GM19351 (cell line): ENCODE data around the gene MAD2L1.
A peak's percentile ranks its signal among the peaks of the same experiment; 100 is the strongest.
"Not testable (repeated sequence)": the region's sequence is repeated elsewhere in the genome, so short reads cannot be mapped to it uniquely, and the experiment has no call there.

Source experiments
- ATAC-seq: cut with Tn5 transposase; IDR thresholded peaks from one replicate; pipeline ENCODE4 v1.9.1; 2021; ENCODE audit warnings: mild to moderate bottlenecking, moderate library complexity; ENCODE audit not compliant: unreplicated experiment

Gene MAD2L1

DNA sequence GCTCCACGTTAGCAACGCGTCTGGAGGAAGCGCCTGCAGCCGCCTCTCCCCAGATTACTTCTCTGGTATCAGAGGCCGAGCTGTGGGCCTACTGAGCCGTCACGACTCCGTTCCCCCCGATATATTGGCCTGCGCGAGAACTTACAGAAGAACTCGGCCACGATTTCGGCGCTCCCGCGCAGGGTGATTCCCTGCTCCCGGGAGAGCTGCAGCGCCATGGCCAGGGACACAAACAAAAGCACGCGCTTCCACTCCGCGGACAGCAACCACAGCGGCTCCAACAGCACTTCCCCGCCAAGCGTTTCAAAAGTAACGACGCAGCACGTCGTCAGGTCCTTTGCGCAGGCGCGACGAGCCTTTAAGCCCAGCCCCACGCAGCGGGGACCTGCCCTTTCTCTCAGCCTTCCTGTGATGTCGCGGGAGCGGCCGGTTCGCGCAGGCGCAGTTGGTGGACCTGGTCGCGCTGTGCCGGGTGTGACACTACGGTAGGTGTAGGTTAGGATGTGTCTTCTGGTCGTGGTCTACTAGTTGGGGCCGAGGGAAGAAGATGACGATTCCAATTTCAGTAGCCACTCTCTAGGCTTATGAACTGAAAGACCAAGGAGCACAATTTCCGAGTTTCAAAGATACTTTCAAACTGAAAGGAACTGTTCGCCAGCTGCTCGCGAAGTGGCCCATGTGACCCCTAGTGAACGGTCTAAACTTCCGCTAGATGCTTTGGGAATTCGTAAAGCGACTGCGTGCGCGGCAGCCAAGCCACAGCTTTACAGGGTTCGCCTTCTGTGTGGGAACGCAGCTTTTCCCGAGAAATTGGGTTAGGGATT is at the start of gene MAD2L1:
Gene MAD2L1, minus strand, starts transcription at position 332 of the 824 bp plus-strand sequence. Its CDS starts 114 bp downstream, at position 218.
- peak; percentile 76 for ATAC-seq

DNA sequence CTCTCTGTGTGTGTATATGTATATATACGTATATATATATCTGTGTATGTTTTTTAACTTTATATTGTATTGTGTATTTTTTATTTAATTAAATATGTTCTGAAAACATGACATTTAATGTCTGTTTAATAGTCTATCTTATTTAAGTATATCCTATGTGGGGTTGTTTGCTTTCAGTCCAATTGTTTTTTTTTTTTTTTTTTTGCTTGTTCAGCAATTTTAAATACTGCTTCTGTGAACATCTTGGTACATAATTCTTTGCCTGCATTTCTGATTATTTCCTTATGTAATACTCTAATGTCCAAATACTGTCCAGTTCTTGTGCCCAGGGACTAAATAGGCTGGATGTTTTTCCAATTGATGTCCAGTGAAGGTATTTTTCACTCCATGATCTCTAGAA is 45.1 kb upstream of the MAD2L1 start:
- ATAC-seq = no peak

GRCh38 chr4:120109406-120109805 is 42.8 kb upstream of the MAD2L1 start:
- ATAC-seq = no peak

GRCh38 chr4:120105472-120105871 is 38.8 kb upstream of the MAD2L1 start:
- ATAC-seq = peak; percentile 98

GRCh38 chr4:120096508-120097297 is 30.1 kb upstream of the MAD2L1 start:
- no peak for ATAC-seq

DNA sequence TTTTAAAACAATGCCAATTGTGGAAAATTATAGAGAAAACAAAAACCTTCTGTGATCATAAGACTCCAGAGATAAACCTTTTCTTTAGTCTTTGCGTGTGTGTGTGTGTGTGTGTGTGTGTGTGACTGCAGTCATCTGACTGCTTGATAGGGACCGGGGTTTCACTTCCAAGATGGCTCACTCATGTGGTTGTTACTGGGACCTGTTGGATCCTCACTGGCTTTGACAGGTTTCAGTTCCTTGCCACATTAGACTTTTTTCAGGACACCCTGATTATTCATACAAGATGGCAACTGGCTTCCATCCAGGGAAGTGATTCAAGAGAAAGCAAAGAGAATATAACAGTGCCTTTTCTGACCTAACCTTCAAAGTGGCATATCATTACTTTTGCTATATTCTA is 21.9 kb upstream of the MAD2L1 start:
- ATAC-seq = no peak

GRCh38 chr4:120088066-120088465 is 21.4 kb upstream of the MAD2L1 start:
- ATAC-seq = not testable (repeated sequence)

DNA sequence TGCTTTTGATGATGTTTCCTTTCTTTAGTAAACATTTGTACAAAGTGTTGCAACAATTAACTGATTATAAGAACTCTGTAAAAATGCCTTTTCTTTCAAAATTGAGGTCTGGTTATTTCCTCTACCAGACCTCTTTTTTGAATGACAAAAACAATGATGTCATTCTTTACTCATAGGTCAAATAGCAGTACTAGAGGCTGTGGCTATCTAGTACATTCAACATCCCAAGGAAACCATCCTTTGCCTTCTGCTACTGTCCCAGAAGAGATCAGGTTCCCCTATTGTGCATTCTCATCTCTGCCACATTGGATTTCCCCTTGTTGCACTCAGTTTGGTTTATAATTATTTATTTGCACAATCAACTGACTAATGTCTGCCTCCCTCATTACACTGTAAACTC is 19.1 kb upstream of the MAD2L1 start:
- peak; percentile 79 for ATAC-seq

DNA sequence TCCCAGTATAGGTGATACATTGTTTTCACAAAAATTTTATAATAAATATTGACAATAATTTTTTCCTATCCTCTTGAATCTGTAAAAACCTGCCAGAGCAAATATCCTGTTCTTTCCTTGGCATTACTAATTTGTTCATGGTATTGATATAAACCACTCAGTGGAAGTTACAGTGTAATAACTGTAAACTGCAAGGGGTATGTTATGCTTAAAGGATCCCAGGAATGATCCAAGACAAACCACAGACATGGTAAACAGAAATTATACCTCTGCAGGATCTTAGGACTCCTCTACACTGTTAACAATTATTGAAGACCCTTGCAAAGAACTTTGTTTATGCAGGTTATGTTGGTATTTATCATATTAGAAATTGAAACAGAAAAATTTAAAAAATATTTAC is 17.7 kb upstream of the MAD2L1 start:
- no peak for ATAC-seq

- ATAC-seq = no peak
These were observed 16.5 kb upstream of the MAD2L1 start for GRCh38 chr4:120083152-120083551.

DNA sequence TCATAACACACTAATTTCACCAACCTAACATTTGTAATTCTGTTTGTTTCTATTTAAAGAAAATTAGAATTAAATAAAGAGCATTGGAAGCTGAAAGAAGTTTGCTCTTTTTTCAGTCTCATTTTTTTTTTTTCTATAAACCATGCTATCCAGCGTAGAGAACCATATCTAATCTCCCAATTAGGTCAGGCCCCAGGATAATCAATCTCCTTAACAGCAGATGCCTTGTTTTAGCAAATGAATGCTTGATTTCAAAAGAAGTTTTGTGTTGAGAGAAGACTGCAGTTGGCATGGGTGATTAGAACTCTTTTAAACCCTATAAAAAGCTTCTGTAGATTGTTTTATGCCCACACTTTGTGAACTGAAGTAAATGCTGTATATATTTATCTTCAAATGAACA is 15.6 kb upstream of the MAD2L1 start:
- ATAC-seq = no peak

GRCh38 chr4:120081726-120082125 is 15.1 kb upstream of the MAD2L1 start:
- ATAC-seq = no peak

DNA sequence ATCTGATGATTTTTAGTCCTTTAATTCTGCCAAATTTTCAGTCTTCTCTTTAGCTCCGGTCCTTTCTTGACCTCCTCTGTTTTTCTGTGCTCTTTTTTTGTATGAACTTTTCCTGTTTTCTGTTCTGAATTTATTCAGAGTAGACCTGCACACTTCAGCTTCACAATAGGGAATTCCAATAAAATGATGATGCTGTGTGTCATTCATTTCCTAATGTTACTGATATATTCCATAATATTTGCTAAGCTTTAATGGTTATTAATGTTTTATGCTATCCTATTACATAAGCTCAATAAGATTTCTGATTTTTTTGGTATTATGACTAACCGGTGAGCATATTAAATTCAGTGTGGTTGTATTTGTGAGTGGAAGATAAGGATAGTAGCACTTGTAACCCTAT is 13.9 kb upstream of the MAD2L1 start:
- ATAC-seq = no peak

GRCh38 chr4:120079839-120080520 is 13.3 kb upstream of the MAD2L1 start:
- ATAC-seq = no peak

DNA sequence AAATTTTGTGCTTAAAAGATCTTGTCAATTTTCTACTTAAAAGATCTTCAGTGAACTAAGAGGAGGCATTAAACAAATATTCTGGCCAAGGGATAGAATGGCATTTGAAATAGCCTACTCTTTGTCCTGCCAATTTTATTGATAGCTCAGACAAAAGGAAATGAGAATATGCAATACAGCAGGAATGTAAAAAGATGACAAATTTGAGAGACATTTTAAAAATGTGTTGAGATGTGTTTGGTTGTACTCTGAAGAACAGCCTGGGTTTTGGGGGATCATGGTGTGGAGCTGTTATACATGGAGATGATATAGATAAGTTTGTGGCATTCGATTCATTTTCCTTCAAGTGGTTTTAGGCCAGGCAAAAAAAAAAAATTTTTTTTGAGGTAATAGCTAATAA is 11.6 kb upstream of the MAD2L1 start:
- no peak for ATAC-seq

GRCh38 chr4:120071192-120071795 is 4.6 kb upstream of the MAD2L1 start:
- no peak for ATAC-seq

DNA sequence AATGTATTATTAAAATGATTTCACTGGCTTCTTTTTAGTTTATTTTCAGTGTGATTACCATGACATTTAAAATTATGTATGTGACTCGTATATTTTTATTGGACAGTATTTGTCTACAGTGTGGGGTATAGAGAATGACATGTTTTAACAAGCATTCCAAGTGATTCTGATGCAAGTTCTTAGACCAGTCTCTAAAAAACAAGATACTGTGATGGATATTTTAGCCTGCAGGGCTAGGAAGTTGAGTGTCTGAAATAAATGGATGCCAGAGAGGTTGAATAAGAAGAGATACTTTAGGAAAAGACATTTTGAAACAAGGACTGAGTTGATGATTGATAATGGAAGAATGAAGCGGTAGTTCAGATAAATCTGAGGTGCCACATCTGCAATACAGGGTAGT is 3.5 kb upstream of the MAD2L1 start:
- no peak for ATAC-seq

DNA sequence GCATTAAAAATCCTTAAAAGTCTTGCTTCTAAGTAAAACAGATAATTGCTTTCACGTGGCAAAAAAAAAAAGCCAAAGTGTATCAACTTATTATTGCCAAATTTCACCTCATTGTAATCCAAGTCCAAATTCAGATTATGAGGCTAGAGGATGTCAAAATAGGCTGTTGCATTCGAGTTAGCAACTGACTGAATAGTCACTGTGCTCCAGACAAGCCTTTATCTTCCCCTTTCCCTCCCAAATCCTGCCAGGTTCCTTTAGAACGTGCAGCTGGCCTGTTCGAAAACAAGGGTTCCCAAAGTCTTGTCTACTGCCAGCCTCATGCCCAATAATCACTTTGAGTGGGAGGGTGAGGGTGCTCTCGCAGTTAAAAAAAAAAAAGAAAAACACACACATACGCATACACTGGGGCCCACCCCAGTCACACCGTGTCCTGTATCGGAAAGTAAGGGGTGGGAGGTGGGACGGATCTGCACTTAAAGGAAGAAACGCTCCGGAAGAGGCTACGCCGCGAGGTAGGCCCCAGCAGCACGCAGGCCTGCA is 603 bp downstream of the MAD2L1 start:
- no peak for ATAC-seq

DNA sequence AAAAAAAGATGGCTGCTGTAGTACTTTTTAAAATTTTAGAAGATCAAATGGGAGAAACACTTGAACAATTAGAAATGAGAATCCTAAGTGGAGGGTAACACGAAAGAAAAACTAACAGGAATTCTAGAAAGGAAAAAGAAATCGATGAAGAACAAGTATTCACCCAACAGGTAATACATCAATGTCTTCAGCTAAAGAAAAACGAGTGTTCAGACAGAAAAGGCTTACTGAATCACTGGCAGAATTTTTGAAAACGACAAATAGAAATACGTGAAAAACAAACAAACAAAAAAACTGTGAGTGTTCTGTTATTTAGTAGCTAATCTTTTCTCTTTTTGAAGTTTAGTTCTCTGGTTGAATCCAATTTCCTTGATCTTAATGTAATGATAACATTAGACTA is 1.8 kb downstream of the MAD2L1 start:
- no peak for ATAC-seq

GRCh38 chr4:120063711-120064110 is 2.9 kb downstream of the MAD2L1 start:
- ATAC-seq = not testable (repeated sequence)

DNA sequence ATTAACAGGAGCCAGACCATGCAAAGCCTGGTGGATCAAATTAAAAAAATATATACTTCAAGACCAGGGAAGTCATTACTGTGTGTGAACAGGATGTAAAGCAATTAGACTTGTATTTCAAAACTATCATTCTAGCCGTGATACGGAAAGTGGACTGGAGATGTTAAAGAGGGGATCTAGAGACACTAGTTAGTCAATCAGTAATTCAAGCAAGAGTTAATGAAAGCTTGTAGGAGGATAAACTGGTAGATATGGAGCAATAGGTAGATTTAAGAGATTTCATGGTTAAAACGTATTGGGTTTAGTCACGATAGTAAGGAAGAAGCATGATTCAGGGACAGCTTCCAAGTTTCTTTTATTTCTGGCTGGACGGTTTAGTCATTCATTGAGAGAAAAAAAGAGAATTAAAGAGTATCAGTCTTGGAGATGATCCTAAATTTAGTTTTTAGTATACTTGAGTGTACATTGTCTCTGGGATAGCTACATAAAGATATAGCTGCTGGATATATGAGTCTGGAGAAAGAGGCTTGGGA is 3.9 kb downstream of the MAD2L1 start:
- ATAC-seq = no peak
